Midbrain (tissue), 1 donor: ENCODE results near the gene TLE2.
"Not testable (repeated sequence)": the region's sequence is repeated elsewhere in the genome, so short reads cannot be mapped to it uniquely, and the experiment has no call there.

Experiments
- DNase-seq: peaks from one replicate; lab custom pipeline; 2025; lab: John Stamatoyannopoulos, UW

The TLE2 gene

GRCh38 chr19:2982983-2983350 is 46.1 kb downstream of the TLE2 start:
- peak; percentile 70 for DNase-seq

GRCh38 chr19:2982561-2982960 is 46.5 kb downstream of the TLE2 start:
- DNase-seq: no peak

- DNase-seq: no peak
Measured at GRCh38 chr19:2981898-2982297, 47.2 kb downstream of the TLE2 start.

GRCh38 chr19:2978772-2979171 is 50.3 kb downstream of the TLE2 start:
- no peak for DNase-seq

GRCh38 chr19:2978166-2978767 is 50.8 kb downstream of the TLE2 start:
- DNase-seq: no peak

- no peak for DNase-seq
Measured at GRCh38 chr19:2977746-2978138, 51.3 kb downstream of the TLE2 start.

GRCh38 chr19:2977001-2977745 is 51.9 kb downstream of the TLE2 start, which contains the start of gene TLE6:
Gene TLE6, plus strand, starts transcription at chr19:2977564. Its CDS starts 670 bp downstream, at chr19:2978234.
- DNase-seq: peak; percentile 91

GRCh38 chr19:2976609-2977000 is 52.5 kb downstream of the TLE2 start:
- DNase-seq: no peak

GRCh38 chr19:2974342-2975041 is 54.6 kb downstream of the TLE2 start:
- no peak for DNase-seq

- DNase-seq: no peak
Measured at GRCh38 chr19:2973229-2973628, 55.9 kb downstream of the TLE2 start.

GRCh38 chr19:2970201-2970835 is 58.8 kb downstream of the TLE2 start:
- no peak for DNase-seq

GRCh38 chr19:2969104-2969504 is 60.0 kb downstream of the TLE2 start:
- no peak for DNase-seq

- no peak for DNase-seq
Measured at GRCh38 chr19:2967972-2968371, 61.1 kb downstream of the TLE2 start.

GRCh38 chr19:2964874-2965273 is 64.2 kb downstream of the TLE2 start:
- no peak for DNase-seq

GRCh38 chr19:2963631-2964030 is 65.4 kb downstream of the TLE2 start:
- not testable (repeated sequence) for DNase-seq

GRCh38 chr19:2963122-2963521 is 66.0 kb downstream of the TLE2 start:
- DNase-seq: no peak

GRCh38 chr19:2962018-2962670 is 66.9 kb downstream of the TLE2 start:
- DNase-seq: peak; percentile 58

- DNase-seq: no peak
Measured at GRCh38 chr19:2960120-2960519, 69.0 kb downstream of the TLE2 start.

GRCh38 chr19:2957160-2957559 is 71.9 kb downstream of the TLE2 start:
- DNase-seq: no peak

GRCh38 chr19:2952953-2953481 is 76.1 kb downstream of the TLE2 start:
- no peak for DNase-seq

GRCh38 chr19:2950286-2951124 is 78.6 kb downstream of the TLE2 start:
- DNase-seq: peak; percentile 100
